PC-9 (cell line): ENCODE results near the gene SEC31A. TPM values are rescaled to one million over a fixed set of nuclear protein-coding genes. Genes with fewer than 3 reads are reported as not detected.

ENCODE experiments used
- BruUV-seq: library from RNA; stranded (reverse); fragments of 400-500 nt; replicated peaks from 2 replicates; lab custom pipeline; 2021; lab: Mats Ljungman, UMichigan
- CTCF ChIA-PET: fragments of 300-600 bp; sonication (Branson Sonifier 250); formaldehyde crosslinking; loops from one replicate; lab custom pipeline; 2022; ENCODE audit warnings: antibody characterized with exemption; lab: Charles Lee
- POLR2A ChIA-PET: fragments of 300-600 bp; sonication (Branson Sonifier 250); formaldehyde crosslinking; loops from one replicate; lab custom pipeline; 2022; ENCODE audit warnings: antibody characterized with exemption; ENCODE audit not compliant: unreplicated experiment; lab: Charles Lee
- DNase-seq, 2 experiments: peaks; one replicate each; pipeline versions ENCODE4 v3.0.0 to v3.0.0-alpha.2; 2015 to 2022; ENCODE audit warnings: mixed read lengths in 1 of 2
- H2AFZ ChIP-seq: fragments of 200-600 bp; sonication (generic); 2 replicates; pipeline ENCODE4 v1.8.1; 2017; ENCODE audit warnings: antibody characterized with exemption
- H3F3A ChIP-seq: fragments of 200-600 bp; sonication (generic); 2 replicates; pipeline ENCODE4 v1.8.1; 2017; ENCODE audit warnings: antibody characterized with exemption, mild to moderate bottlenecking, low read depth; ENCODE audit not compliant: insufficient read depth
- H3K27ac ChIP-seq: fragments of 200-600 bp; sonication (generic); 2 replicates; pipeline ENCODE4 v1.6.1; 2016; ENCODE audit warnings: mixed run types
- H3K27me3 ChIP-seq: fragments of 200-600 bp; sonication (generic); 2 replicates; pipeline ENCODE4 v1.6.1; 2016; ENCODE audit warnings: low read depth, mixed run types; ENCODE audit not compliant: insufficient read depth
- H3K36me3 ChIP-seq: fragments of 200-600 bp; sonication (generic); 2 replicates; pipeline ENCODE4 v1.6.1; 2016; ENCODE audit warnings: low read depth, mixed run types
- H3K4me1 ChIP-seq: fragments of 200-600 bp; sonication (generic); replicated peaks from 2 replicates; pipeline ENCODE4 v1.6.1; 2016; ENCODE audit warnings: mixed run types; ENCODE audit not compliant: insufficient read depth
- H3K4me2 ChIP-seq: fragments of 200-600 bp; sonication (generic); 2 replicates; pipeline ENCODE4 v1.6.1; 2017; ENCODE audit warnings: mixed run types
- H3K4me3 ChIP-seq: fragments of 200-600 bp; sonication (generic); 2 replicates; pipeline ENCODE4 v1.6.1; 2016; ENCODE audit warnings: mixed run types
- H3K79me2 ChIP-seq: fragments of 200-600 bp; sonication (generic); 2 replicates; pipeline ENCODE4 v1.6.1; 2017; ENCODE audit warnings: low read depth, mixed run types
- H3K9me2 ChIP-seq: fragments of 200-600 bp; sonication (generic); 2 replicates; pipeline ENCODE4 v1.8.1; 2017; ENCODE audit warnings: mild to moderate bottlenecking; ENCODE audit not compliant: insufficient read depth
- H3K9me3 ChIP-seq: fragments of 200-600 bp; sonication (generic); 2 replicates; pipeline ENCODE4 v1.8.1; 2016; ENCODE audit warnings: low read depth; ENCODE audit not compliant: insufficient read depth
- H4K20me1 ChIP-seq: fragments of 200-600 bp; sonication (generic); 2 replicates; pipeline ENCODE4 v1.8.1; 2017; ENCODE audit not compliant: insufficient read depth
- EZH2 ChIP-seq: fragments of 200-600 bp; sonication (generic); IDR thresholded peaks from 2 replicates; pipeline ENCODE4 v1.8.0; 2017; ENCODE audit warnings: antibody characterized with exemption, low read depth
- intact Hi-C: fragments of 100-400 bp; cut with micrococcal nuclease; formaldehyde crosslinking; loops from one replicate; pipeline ENCODE4 v1.10.0; 2022; ENCODE audit not compliant: unreplicated experiment
- total RNA-seq: library from RNA; stranded (reverse); gene quantifications from 2 replicates; pipeline ENCODE4 v1.2.3, GENCODE V29; 2021
- TF ChIP-seq, protein P1 (sequence below): fragments of 200-600 bp; sonication (generic); conservative IDR thresholded peaks from 2 replicates; pipeline ENCODE4 v1.6.1; 2017; ENCODE audit warnings: mixed run types, antibody characterized with exemption, mild to moderate bottlenecking, moderate library complexity

Gene SEC31A
- total RNA-seq, 1 experiment from 2014 or later, result 95.5 TPM

DNA sequence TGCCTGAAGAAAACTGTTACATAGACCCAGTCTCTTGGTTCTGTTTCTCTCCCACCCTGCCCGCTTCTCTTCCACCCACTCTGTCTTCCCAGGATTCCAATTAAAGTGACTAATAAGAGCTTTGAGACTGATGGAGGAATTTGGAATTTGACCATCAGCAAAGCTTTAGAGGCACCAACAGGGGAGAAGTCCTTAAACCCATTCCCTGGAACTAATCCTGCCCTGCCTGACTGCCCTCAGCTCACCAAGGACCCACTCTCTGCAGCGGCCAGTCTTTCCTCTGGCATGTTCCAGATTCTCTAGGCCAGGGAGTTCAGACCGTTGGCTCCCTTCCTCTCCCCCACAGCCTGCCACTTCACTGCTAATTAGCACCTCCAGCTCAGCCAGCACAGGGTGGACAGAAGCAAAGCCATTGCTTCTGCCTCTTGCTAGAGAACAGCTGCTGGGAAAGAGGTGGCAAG is 116.2 kb downstream of the SEC31A start:
- no peaks in the 10 kb centered on the region for H4K20me1 ChIP-seq
- no peak overlapping the region for H2AFZ ChIP-seq
- no peaks in the 10 kb centered on the region for H3K9me2 ChIP-seq
- H3K36me3 ChIP-seq, result no peaks in the 10 kb centered on the region
- H3K27me3 ChIP-seq, result no peaks in the 10 kb centered on the region
- 0 out of 2 replicates have a peak, but pooled peaks cover 4% of the 10 kb centered on the region for H3K79me2 ChIP-seq
- DNase-seq, result no peak
- no peak overlapping the region for H3K27ac ChIP-seq
- H3K4me2 ChIP-seq, result no peak overlapping the region
- ChIA-PET CTCF (no interaction called here), POLR2A (no interaction called here)
- TF ChIP-seq, protein P1, sequence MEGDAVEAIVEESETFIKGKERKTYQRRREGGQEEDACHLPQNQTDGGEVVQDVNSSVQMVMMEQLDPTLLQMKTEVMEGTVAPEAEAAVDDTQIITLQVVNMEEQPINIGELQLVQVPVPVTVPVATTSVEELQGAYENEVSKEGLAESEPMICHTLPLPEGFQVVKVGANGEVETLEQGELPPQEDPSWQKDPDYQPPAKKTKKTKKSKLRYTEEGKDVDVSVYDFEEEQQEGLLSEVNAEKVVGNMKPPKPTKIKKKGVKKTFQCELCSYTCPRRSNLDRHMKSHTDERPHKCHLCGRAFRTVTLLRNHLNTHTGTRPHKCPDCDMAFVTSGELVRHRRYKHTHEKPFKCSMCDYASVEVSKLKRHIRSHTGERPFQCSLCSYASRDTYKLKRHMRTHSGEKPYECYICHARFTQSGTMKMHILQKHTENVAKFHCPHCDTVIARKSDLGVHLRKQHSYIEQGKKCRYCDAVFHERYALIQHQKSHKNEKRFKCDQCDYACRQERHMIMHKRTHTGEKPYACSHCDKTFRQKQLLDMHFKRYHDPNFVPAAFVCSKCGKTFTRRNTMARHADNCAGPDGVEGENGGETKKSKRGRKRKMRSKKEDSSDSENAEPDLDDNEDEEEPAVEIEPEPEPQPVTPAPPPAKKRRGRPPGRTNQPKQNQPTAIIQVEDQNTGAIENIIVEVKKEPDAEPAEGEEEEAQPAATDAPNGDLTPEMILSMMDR, result no peak
- TF ChIP-seq EZH2, result no peak
- intact Hi-C loops, result loop anchor here (5.0 kb wide), 1 partner anchor 843 kb away; no protein-coding TSS in a partner anchor
- no peaks in the 10 kb centered on the region for H3K9me3 ChIP-seq
- peaks cover 5% of the 10 kb centered on the region; the same call in 1 of the 2 replicates for H3F3A ChIP-seq
- peaks cover 12% of the 10 kb centered on the region; the same call in 1 of the 2 replicates for H3K4me1 ChIP-seq
- no TSS peak for BruUV-seq
- H3K4me3 ChIP-seq, result no peak overlapping the region

DNA sequence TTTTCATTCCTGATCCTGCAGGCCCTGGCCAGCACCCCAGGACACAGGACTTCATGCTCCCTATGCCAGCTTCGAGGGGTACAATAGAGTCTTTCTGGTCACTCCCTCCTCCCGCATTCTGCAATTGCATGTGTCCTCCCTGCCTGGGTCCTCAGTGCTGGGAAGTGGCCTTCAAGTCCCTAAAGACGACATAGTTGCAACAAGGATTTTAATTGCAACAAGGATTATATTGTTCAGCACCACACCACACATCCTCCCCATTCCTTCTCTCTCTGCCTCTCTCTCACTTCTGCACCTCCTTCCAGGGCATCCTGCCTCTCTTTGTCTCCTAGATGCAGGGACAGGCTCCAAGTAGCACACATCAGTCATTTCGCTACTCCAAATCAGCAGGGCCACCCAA is 117.9 kb downstream of the SEC31A start:
- Histone ChIP-seq H3K4me2 (no peak overlapping the region), H3K9me3 (no peaks in the 10 kb centered on the region), H4K20me1 (no peaks in the 10 kb centered on the region), H3K36me3 (no peaks in the 10 kb centered on the region), H3K4me3 (no peak overlapping the region), H3K9me2 (no peaks in the 10 kb centered on the region), H3K27ac (no peak overlapping the region), H3K4me1 (peaks cover 12% of the 10 kb centered on the region; the same call in 1 of the 2 replicates), H2AFZ (no peak overlapping the region), H3K79me2 (no peaks in the 10 kb centered on the region), H3K27me3 (no peaks in the 10 kb centered on the region), H3F3A (peaks cover 5% of the 10 kb centered on the region; the same call in 1 of the 2 replicates)
- intact Hi-C loops, result no loop called here
- TF ChIP-seq EZH2, result no peak
- TF ChIP-seq, protein P1, result no peak
- POLR2A ChIA-PET, result no interaction called here
- no TSS peak for BruUV-seq
- no peak for DNase-seq
- CTCF ChIA-PET, result no interaction called here

DNA sequence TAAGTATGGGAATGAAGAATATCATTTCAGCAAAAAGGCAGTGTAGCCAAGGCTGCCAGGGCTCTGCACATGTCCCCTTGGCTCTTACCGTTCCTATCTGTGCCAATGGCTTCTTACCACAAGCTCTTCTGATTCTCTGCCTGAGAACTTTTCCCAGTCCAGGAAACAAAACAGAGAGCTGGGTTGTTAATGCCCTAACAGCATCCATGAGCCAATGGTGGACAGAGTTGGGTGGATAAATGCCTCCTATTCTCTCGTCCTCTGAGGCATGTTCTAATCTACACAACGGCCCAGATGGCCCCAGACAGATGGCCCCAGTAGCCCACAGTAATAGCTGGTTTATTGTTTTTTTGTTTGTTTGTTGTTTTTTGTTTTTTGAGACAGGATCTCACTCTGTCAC is 120.3 kb downstream of the SEC31A start:
- H3K27me3 ChIP-seq, result no peaks in the 10 kb centered on the region
- no peaks in the 10 kb centered on the region; the same call in 1 of the 2 replicates for H3K9me3 ChIP-seq
- H3F3A ChIP-seq, result no peaks in the 10 kb centered on the region
- no peaks in the 10 kb centered on the region for H3K79me2 ChIP-seq
- ChIA-PET POLR2A (interaction anchor here (0.5 kb wide), 1 partner anchor 341 kb away, joined by 7 read pairs; no protein-coding TSS in a partner anchor), CTCF (no interaction called here)
- H3K27ac ChIP-seq, result no peak overlapping the region
- H3K4me3 ChIP-seq, result no peak overlapping the region
- intact Hi-C loops, result no loop called here
- no peaks in the 10 kb centered on the region for H4K20me1 ChIP-seq
- BruUV-seq, result no TSS peak
- H3K4me1 ChIP-seq, result no peaks in the 10 kb centered on the region
- DNase-seq, result no peak
- H3K9me2 ChIP-seq, result no peaks in the 10 kb centered on the region
- no peak for TF ChIP-seq EZH2
- TF ChIP-seq, protein P1, result no peak
- no peak overlapping the region for H2AFZ ChIP-seq
- H3K36me3 ChIP-seq, result no peaks in the 10 kb centered on the region
- H3K4me2 ChIP-seq, result no peak overlapping the region

Other genes starting within 250 kb of the SEC31A start
- gene SCD5, start 92.4 kb downstream of the SEC31A start, total RNA-seq, result 34.3 and 41.1 TPM in 2 replicates
- 3.4 and 3.5 TPM in 2 replicates for gene THAP9, start 9.6 kb upstream of the SEC31A start, total RNA-seq
- gene LIN54, start 119.7 kb upstream of the SEC31A start, total RNA-seq, result 8.5 and 13.1 TPM in 2 replicates
- gene COPS4, start 144.0 kb upstream of the SEC31A start, total RNA-seq, result 15.4 and 17.1 TPM in 2 replicates
- gene PLAC8, start 223.6 kb upstream of the SEC31A start, total RNA-seq, result 39.0 and 52.7 TPM in 2 replicates